Measurements from ENCODE around the gene SCMH1.

- TF ChIP-seq HOXB13 (CRISPR knock-in tag; IDR thresholded peaks at IDR 0.05; ENCODE audit: low read depth) (no peak), JUNB (IDR thresholded peaks at IDR 0.05) (no peak), SMC3 (IDR thresholded peaks at IDR 0.05) (no peak), CTCF (IDR thresholded peaks at IDR 0.05) (no peak), MYC (IDR thresholded peaks at IDR 0.05; ENCODE audit: borderline replicate concordance, low read length) (no peak)
- TF ChIP-seq, protein P1, sequence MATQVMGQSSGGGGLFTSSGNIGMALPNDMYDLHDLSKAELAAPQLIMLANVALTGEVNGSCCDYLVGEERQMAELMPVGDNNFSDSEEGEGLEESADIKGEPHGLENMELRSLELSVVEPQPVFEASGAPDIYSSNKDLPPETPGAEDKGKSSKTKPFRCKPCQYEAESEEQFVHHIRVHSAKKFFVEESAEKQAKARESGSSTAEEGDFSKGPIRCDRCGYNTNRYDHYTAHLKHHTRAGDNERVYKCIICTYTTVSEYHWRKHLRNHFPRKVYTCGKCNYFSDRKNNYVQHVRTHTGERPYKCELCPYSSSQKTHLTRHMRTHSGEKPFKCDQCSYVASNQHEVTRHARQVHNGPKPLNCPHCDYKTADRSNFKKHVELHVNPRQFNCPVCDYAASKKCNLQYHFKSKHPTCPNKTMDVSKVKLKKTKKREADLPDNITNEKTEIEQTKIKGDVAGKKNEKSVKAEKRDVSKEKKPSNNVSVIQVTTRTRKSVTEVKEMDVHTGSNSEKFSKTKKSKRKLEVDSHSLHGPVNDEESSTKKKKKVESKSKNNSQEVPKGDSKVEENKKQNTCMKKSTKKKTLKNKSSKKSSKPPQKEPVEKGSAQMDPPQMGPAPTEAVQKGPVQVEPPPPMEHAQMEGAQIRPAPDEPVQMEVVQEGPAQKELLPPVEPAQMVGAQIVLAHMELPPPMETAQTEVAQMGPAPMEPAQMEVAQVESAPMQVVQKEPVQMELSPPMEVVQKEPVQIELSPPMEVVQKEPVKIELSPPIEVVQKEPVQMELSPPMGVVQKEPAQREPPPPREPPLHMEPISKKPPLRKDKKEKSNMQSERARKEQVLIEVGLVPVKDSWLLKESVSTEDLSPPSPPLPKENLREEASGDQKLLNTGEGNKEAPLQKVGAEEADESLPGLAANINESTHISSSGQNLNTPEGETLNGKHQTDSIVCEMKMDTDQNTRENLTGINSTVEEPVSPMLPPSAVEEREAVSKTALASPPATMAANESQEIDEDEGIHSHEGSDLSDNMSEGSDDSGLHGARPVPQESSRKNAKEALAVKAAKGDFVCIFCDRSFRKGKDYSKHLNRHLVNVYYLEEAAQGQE (IDR thresholded peaks at IDR 0.05) = no peak
These were observed 224.7 kb downstream of the SCMH1 start for GRCh38 chr1:41017141-41018017.
